Hepatocyte (in vitro differentiated cells): ENCODE data around the gene ISOC1. TPM values are rescaled to one million over a fixed set of nuclear protein-coding genes. Genes with fewer than 3 reads are reported as not detected.

Experiments used
- DNase-seq: peaks from one replicate; pipeline ENCODE4 v3.0.0-alpha.2; 2016; ENCODE audit warnings: low spot score
- H2AFZ ChIP-seq: fragments of 200-600 bp; sonication (generic); 2 replicates; pipeline ENCODE4 v1.6.0; 2016; ENCODE audit warnings: antibody characterized with exemption, mild to moderate bottlenecking
- H3K27ac ChIP-seq: fragments of 200-600 bp; sonication (generic); 2 replicates; pipeline ENCODE4 v1.5.1; 2016; ENCODE audit warnings: mild to moderate bottlenecking
- H3K27me3 ChIP-seq: fragments of 200-600 bp; sonication (generic); 2 replicates; pipeline ENCODE4 v1.6.1; 2016
- H3K36me3 ChIP-seq: fragments of 200-600 bp; sonication (generic); replicated peaks from 2 replicates; pipeline ENCODE4 v1.5.1; 2016; ENCODE audit warnings: low read depth; ENCODE audit not compliant: insufficient read depth
- H3K4me1 ChIP-seq: fragments of 200-600 bp; sonication (generic); 2 replicates; pipeline ENCODE4 v1.5.1; 2016; ENCODE audit warnings: mild to moderate bottlenecking, moderate library complexity; ENCODE audit not compliant: insufficient read depth
- H3K4me2 ChIP-seq: fragments of 200-600 bp; sonication (generic); 2 replicates; pipeline ENCODE4 v1.6.0; 2016
- H3K4me3 ChIP-seq: fragments of 200-600 bp; sonication (generic); 2 replicates; pipeline ENCODE4 v1.5.1; 2016; ENCODE audit warnings: mild to moderate bottlenecking
- H3K79me2 ChIP-seq: fragments of 200-600 bp; sonication (generic); 2 replicates; pipeline ENCODE4 v1.6.0; 2017; ENCODE audit warnings: mild to moderate bottlenecking
- H3K9me2 ChIP-seq: fragments of 200-600 bp; sonication (generic); replicated peaks from 2 replicates; pipeline ENCODE4 v1.6.0; 2017; ENCODE audit warnings: mild to moderate bottlenecking; ENCODE audit not compliant: insufficient read depth
- H3K9me3 ChIP-seq: fragments of 200-600 bp; sonication (generic); 2 replicates; pipeline ENCODE4 v1.5.1; 2016; ENCODE audit warnings: low read depth, mild to moderate bottlenecking
- H4K20me1 ChIP-seq: fragments of 200-600 bp; sonication (generic); 2 replicates; pipeline ENCODE4 v1.6.0; 2016; ENCODE audit warnings: mild to moderate bottlenecking; ENCODE audit not compliant: insufficient read depth, poor library complexity, severe bottlenecking
- CTCF ChIP-seq: fragments of 200-600 bp; sonication (generic); IDR thresholded peaks from 2 replicates; pipeline ENCODE4 v1.5.1; 2016; ENCODE audit warnings: antibody characterized with exemption, mild to moderate bottlenecking; ENCODE audit not compliant: poor library complexity
- EZH2 ChIP-seq: fragments of 200-600 bp; sonication (generic); IDR thresholded peaks from 2 replicates; pipeline ENCODE4 v1.6.1; 2016; ENCODE audit warnings: antibody characterized with exemption, mild to moderate bottlenecking, borderline replicate concordance
- EZH2phosphoT487 ChIP-seq: fragments of 200-600 bp; sonication (generic); IDR thresholded peaks from one replicate; pipeline ENCODE4 v1.6.1; 2018; ENCODE audit warnings: antibody characterized with exemption, mild to moderate bottlenecking, low read depth, moderate library complexity; ENCODE audit not compliant: unreplicated experiment, severe bottlenecking
- WGBS: methylation state at CpG from one replicate; pipeline ENCODE4 v1.1.6; 2016; ENCODE audit warnings: low lambda C conversion rate; ENCODE audit errors: missing lambda C conversion rate; 5-methylcytosine and 5-hydroxymethylcytosine counted together
- polyA plus RNA-seq: library from polyadenylated mRNA; unstranded; fragments of >200 nt; fragmentation: Nextera tagmentation; extraction: Ambion mirVana; gene quantifications from 2 replicates; pipeline ENCODE4 v1.2.1, GENCODE V29; 2016
- total RNA-seq: library from RNA; depleted of rRNA; stranded (reverse); fragments of >200 nt; gene quantifications from 2 replicates; pipeline ENCODE4 v1.2.3, GENCODE V29; 2014

Gene ISOC1
- total and polyA plus RNA-seq, 2 experiments from 2014 or later: 59.8 to 67.3 TPM

- Histone ChIP-seq H3K9me3 (no peaks in the 10 kb centered on the region), H3K9me2 (no peaks in the 10 kb centered on the region), H4K20me1 (no peaks in the 10 kb centered on the region), H3K27ac (no peak overlapping the region), H3K27me3 (no peaks in the 10 kb centered on the region), H3K4me1 (no peaks in the 10 kb centered on the region), H3K79me2 (no peaks in the 10 kb centered on the region), H3K4me2 (no peak overlapping the region), H2AFZ (no peak overlapping the region), H3K36me3 (no peaks in the 10 kb centered on the region), H3K4me3 (no peak overlapping the region)
- 89% methylated on average over 2 of the region's 2 CpGs for WGBS
- no peak for DNase-seq
- no peak for TF ChIP-seq EZH2phosphoT487
- TF ChIP-seq CTCF: no peak
- no peak for TF ChIP-seq EZH2
These were observed 24.3 kb downstream of the ISOC1 start for GRCh38 chr5:129118826-129119225.

DNA sequence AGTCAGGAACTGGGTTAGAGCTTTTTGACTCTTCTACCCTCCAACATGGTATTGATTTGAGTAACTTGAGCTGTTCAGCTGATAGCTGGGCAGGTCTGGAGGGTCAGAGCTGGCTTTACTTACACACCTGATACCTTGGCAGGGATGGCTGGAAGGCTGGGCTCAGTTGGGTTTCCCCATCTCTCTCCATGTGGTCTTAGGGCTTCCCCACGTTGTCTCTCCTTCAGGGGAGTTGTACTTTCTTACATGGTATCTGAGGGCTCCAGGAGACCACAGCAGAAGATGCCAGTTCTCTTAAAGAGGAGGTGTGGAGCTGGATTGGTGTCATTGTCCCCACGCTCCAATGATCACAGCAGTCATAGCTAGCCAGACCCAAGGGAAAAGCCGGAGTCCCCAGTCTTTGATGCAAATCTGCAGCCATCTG, 25.6 kb downstream of the ISOC1 start:
- H3K79me2 ChIP-seq: no peaks in the 10 kb centered on the region
- H2AFZ ChIP-seq: no peak overlapping the region
- 84% methylated on average over 3 of the region's 3 CpGs for WGBS
- no peaks in the 10 kb centered on the region for H3K9me2 ChIP-seq
- no peaks in the 10 kb centered on the region for H3K9me3 ChIP-seq
- no peak overlapping the region for H3K27ac ChIP-seq
- H3K4me3 ChIP-seq: no peak overlapping the region
- TF ChIP-seq EZH2phosphoT487: no peak
- H3K4me2 ChIP-seq: no peak overlapping the region
- DNase-seq: no peak
- no peaks in the 10 kb centered on the region for H4K20me1 ChIP-seq
- H3K36me3 ChIP-seq: no peaks in the 10 kb centered on the region
- H3K27me3 ChIP-seq: no peaks in the 10 kb centered on the region
- no peaks in the 10 kb centered on the region for H3K4me1 ChIP-seq

GRCh38 chr5:129122560-129122959, 28.0 kb downstream of the ISOC1 start:
- Histone ChIP-seq H3K79me2 (no peaks in the 10 kb centered on the region), H3K4me1 (no peaks in the 10 kb centered on the region), H3K27ac (no peak overlapping the region), H3K36me3 (no peaks in the 10 kb centered on the region), H3K9me2 (no peaks in the 10 kb centered on the region), H2AFZ (no peak overlapping the region), H4K20me1 (no peaks in the 10 kb centered on the region), H3K4me2 (no peak overlapping the region), H3K4me3 (no peak overlapping the region), H3K27me3 (no peaks in the 10 kb centered on the region), H3K9me3 (no peaks in the 10 kb centered on the region)
- no peak for TF ChIP-seq EZH2phosphoT487
- no peak for TF ChIP-seq EZH2
- no peak for TF ChIP-seq CTCF
- no peak for DNase-seq

DNA sequence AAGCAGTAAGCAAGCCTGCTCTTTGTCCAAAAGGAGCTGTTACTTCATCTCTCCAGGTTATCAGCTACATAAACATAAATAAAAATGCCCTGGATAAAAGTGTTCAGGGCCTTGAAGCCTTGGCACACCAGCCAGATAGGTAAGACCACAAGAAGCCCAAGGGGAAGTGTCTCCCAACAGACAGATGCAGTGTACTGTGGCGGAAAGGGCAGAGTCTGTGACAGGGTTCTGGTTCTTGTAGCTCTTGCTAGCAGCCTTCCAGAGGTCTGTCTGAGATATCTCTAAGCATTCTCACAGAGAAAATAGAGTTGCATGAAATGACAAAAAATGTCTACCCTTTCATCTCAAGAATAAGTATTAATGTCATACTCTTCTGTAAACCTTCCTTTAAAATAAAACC, 30.1 kb downstream of the ISOC1 start:
- Histone ChIP-seq H3K4me1 (no peaks in the 10 kb centered on the region), H3K36me3 (no peaks in the 10 kb centered on the region), H2AFZ (no peak overlapping the region), H3K9me2 (no peaks in the 10 kb centered on the region), H3K27me3 (no peaks in the 10 kb centered on the region), H3K27ac (no peak overlapping the region), H3K79me2 (no peaks in the 10 kb centered on the region), H3K9me3 (no peaks in the 10 kb centered on the region), H3K4me2 (no peak overlapping the region), H4K20me1 (no peaks in the 10 kb centered on the region), H3K4me3 (no peak overlapping the region)
- DNase-seq: no peak
- 90% methylated on average over 1 of the region's 1 CpG for WGBS
- TF ChIP-seq EZH2phosphoT487: no peak
- TF ChIP-seq EZH2: no peak
- TF ChIP-seq CTCF: no peak
